ENCODE measurements around the gene ERBB2.

Gene ERBB2

GRCh38 chr17:39665642-39666224 lies 34.1 kb upstream of the ERBB2 start:
- DNase-seq (ENCODE audit: low spot score): no peak

DNA sequence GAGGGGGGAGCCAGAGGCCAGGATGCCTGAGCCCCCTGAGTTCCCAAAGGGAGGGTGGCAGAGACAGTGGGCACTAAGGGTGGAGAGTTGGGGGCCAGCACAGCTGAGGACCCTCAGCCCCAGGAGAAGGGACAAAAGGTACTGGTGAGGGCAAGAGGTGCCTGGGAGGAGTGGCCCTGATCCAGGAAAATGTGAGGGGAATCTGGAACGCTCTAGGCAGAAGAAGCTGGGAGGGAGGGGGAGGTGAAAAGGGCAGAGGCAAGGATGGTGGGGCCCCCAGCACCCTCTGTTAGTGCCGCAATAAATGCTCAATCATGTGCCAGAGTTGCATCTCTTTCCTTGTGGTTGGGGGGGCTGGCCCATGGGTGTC lies 33.6 kb upstream of the ERBB2 start:
- DNase-seq (ENCODE audit: low spot score): no peak

- no peak for DNase-seq (ENCODE audit: low spot score)
Measured at GRCh38 chr17:39666601-39667261, 33.1 kb upstream of the ERBB2 start.

GRCh38 chr17:39667262-39667944 lies 32.5 kb upstream of the ERBB2 start:
- DNase-seq (ENCODE audit: low spot score): peak; percentile 68

DNA sequence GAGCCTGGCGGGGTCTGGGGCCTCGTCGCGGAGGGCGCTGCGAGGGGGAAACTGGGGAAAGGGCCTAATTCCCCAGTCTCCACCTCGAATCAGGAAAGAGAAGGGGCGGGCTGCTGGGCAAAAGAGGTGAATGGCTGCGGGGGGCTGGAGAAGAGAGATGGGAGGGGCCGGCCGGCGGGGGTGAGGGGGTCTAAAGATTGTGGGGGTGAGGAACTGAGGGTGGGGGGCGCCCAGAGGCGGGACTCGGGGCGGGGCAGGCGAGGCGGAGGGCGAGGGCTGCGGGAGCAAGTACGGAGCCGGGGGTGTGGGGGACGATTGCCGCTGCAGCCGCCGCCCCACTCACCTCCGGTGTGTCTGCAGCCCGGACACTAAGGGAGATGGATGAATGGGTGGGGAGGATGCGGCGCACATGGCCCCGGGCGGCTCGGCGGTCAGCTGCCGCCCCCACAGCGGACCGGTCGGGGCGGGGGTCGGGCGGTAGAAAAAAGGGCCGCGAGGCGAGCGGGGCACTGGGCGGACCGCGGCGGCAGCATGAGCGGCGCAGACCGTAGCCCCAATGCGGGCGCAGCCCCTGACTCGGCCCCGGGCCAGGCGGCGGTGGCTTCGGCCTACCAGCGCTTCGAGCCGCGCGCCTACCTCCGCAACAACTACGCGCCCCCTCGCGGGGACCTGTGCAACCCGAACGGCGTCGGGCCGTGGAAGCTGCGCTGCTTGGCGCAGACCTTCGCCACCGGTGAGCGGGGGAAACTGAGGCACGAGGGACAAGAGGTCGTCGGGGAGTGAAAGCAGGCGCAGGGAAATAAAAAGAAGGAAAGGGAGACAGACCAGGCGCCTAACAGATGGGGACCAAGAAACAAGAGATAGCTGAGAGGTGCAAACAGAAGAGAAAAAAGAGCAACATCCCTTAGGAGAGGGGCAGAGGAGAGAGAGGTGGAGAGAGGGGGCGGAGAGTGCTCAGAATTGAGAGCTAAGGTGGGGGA lies 31.6 kb upstream of the ERBB2 start, which contains the start of gene PNMT:
Gene PNMT (plus strand): TSS at position 509 of the 980 bp plus-strand sequence. CDS start 23 bp downstream, at position 532.
- peak; percentile 84 for DNase-seq (ENCODE audit: low spot score)

- DNase-seq (ENCODE audit: low spot score): no peak
Measured at GRCh38 chr17:39669897-39670735, 29.7 kb upstream of the ERBB2 start.

DNA sequence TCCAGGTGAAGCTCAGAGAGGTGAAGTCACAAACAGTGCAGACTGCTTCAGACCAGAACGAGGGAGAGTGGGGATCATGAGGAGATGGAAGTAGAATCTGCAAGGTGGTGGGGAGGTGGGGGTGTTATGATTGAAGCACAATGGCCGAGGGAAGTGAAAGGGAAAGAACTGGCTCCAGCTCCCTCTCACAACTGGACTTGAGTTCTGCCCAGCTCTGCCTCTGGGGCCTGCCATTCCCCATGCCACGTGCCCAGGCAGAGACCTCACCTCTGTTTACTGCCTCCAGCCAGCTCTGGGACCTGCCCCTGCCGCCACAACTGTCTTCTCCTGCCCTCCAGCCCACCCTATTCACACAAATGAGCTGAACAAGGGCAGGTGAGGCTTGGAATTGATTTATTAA lies 29.1 kb upstream of the ERBB2 start:
- no peak for DNase-seq (ENCODE audit: low spot score)

- DNase-seq (ENCODE audit: low spot score): peak; percentile 92
Measured at GRCh38 chr17:39671651-39672521, 28.0 kb upstream of the ERBB2 start.

- DNase-seq (ENCODE audit: low spot score): no peak
Measured at GRCh38 chr17:39672522-39673334, 27.1 kb upstream of the ERBB2 start.

GRCh38 chr17:39673335-39674081 lies 26.4 kb upstream of the ERBB2 start:
- no peak for DNase-seq (ENCODE audit: low spot score)

DNA sequence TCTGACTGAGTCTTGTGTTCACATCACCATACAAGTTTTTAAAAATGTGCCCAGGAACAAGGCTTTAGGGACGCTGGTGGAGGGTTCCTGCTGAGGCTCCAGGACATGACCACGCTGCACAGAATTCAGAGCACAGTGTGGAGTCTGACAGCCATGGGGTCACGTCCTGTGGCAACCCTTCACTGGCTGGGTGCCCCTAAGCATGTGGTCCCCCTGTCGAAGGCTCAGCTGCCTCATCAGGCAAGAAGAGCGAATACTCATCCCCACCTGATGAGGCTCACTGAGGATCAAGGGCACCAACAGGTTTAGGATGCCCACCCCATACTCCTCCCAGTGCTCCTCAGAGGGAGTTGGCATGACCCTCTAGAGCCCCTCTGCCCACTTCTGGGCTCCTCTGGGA lies 25.7 kb upstream of the ERBB2 start:
- no peak for DNase-seq (ENCODE audit: low spot score)

DNA sequence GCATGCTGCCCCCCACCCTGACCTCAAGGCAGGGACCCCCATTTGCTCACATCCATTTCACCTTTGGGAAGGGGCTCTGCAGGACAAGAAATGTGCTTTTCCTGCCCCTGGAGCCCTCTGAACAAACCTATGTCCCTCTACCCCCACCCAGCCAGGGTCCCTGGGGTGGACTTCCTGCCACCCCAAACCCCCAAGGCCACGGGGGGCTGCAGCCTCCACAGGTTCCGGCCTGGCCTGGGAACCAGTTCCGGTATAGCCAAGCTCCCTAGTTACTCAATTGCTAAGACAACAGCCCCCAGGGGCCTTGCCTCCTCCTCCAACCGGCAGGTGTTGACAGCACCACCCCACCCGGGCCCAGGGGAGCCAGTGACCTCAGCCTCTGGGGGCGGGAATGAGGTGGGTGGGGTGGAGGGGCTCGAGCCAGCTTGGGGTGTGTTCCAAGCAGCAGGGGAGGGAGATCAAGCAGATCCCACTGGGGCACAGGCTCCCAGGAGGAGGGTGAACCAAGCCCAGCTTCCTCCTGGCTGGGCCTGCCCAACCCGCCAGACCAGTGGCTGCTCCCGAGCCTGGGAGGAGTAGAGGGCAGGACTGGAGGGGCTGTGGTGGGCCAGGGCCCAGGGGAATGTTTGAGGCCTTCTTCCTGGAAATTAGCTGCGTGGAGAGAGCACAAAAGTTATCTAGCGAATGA lies 25.0 kb upstream of the ERBB2 start:
- DNase-seq (ENCODE audit: low spot score): no peak

DNA sequence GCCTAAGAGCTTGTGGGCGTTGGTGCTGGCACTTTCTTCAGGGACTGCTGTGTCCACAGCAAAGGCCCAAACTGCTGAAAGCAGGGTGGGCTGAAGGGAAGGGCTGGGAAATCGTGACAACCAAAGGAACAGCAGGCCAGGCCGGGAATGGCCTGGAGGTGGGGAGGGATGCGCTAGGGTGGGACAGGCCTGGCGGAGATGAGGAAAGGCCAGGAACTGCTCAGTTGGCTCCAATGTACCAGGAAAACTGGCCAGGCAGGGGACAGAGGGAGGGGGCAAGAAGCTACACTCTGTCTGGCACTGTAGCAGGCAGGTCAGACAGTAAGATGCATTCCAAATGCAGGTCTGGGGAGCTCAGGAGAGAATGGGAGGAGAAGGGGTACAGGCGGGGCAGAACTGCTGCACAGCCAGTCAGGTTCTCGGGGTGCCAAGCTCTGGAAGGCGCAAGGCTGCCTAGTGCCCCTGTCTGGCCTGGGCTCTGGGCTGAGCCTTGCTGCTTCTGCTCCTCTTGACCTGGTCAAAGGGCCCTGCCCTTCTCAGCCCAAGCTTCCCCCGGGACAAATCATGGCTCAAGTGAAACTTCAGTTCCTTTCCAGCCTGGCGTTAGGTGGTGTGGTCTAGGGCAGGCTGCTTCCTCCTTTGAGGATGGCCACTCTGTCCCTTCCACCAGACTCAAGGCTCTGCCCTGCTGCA lies 24.3 kb upstream of the ERBB2 start:
- DNase-seq (ENCODE audit: low spot score): no peak

- no peak for DNase-seq (ENCODE audit: low spot score)
Measured at GRCh38 chr17:39676198-39676819, 23.6 kb upstream of the ERBB2 start.

- DNase-seq (ENCODE audit: low spot score): no peak
Measured at GRCh38 chr17:39677072-39677471, 22.8 kb upstream of the ERBB2 start.

GRCh38 chr17:39677542-39678339 lies 22.1 kb upstream of the ERBB2 start:
- DNase-seq (ENCODE audit: low spot score): no peak
